ENCODE measurements around the gene OSBPL8.
A peak's percentile ranks its signal among the peaks of the same experiment; 100 is the strongest.
"Not testable (repeated sequence)": the region's sequence is repeated elsewhere in the genome, so short reads cannot be mapped to it uniquely, and the experiment has no call there.

OSBPL8 gene

GRCh38 chr12:76348079-76348901 is 211.3 kb downstream of the OSBPL8 start, which contains the start of gene BBS10:
Gene BBS10 (minus strand): TSS chr12:76348415. CDS start chr12:76348358, 57 bp downstream.
- peak; percentile 92 to 97 (median 96) for DNase-seq

GRCh38 chr12:76346798-76347420 is 212.7 kb downstream of the OSBPL8 start:
- peak; percentile 64 to 85 (median 76) for DNase-seq

GRCh38 chr12:76346236-76346635 is 213.3 kb downstream of the OSBPL8 start:
- peak in 1 of 4 experiments; percentile 4 for DNase-seq

- DNase-seq = no peak
Measured at GRCh38 chr12:76345569-76345968, 214.0 kb downstream of the OSBPL8 start.

- DNase-seq = no peak
Measured at GRCh38 chr12:76341436-76342030, 218.0 kb downstream of the OSBPL8 start.

- peak; percentile 24 to 72 (median 48) for DNase-seq
Measured at GRCh38 chr12:76340680-76341435, 218.7 kb downstream of the OSBPL8 start.

GRCh38 chr12:76337583-76337982 is 222.0 kb downstream of the OSBPL8 start:
- DNase-seq = no peak

GRCh38 chr12:76332606-76333005 is 227.0 kb downstream of the OSBPL8 start:
- DNase-seq = no peak

GRCh38 chr12:76329606-76330005 is 230.0 kb downstream of the OSBPL8 start:
- no peak for DNase-seq

- no peak for DNase-seq
Measured at GRCh38 chr12:76329159-76329558, 230.4 kb downstream of the OSBPL8 start.

GRCh38 chr12:76319595-76320319 is 239.8 kb downstream of the OSBPL8 start:
- not testable (repeated sequence) for DNase-seq

- no peak for DNase-seq
Measured at GRCh38 chr12:76318773-76319594, 240.6 kb downstream of the OSBPL8 start.

GRCh38 chr12:76317976-76318375 is 241.6 kb downstream of the OSBPL8 start:
- no peak for DNase-seq

GRCh38 chr12:76316468-76316867 is 243.1 kb downstream of the OSBPL8 start:
- no peak for DNase-seq

- DNase-seq = no peak
Measured at GRCh38 chr12:76313299-76313698, 246.3 kb downstream of the OSBPL8 start.

GRCh38 chr12:76312315-76312714 is 247.3 kb downstream of the OSBPL8 start:
- DNase-seq = peak in 2 of 4 experiments; percentile 7 to 10

GRCh38 chr12:76311796-76312195 is 247.8 kb downstream of the OSBPL8 start:
- DNase-seq = peak in 3 of 4 experiments; percentile 9 to 42 (median 38)

- no peak for DNase-seq
Measured at GRCh38 chr12:76310110-76310509, 249.5 kb downstream of the OSBPL8 start.

- no peak for DNase-seq
Measured at GRCh38 chr12:76308866-76309265, 250.7 kb downstream of the OSBPL8 start.

GRCh38 chr12:76307083-76307482 is 252.5 kb downstream of the OSBPL8 start:
- DNase-seq = no peak

- DNase-seq = no peak
Measured at GRCh38 chr12:76303989-76304460, 255.5 kb downstream of the OSBPL8 start.
